PC-9 (cell line): ENCODE measurements around the gene ENTREP3. TPM values are rescaled to one million over a fixed set of nuclear protein-coding genes. Genes with fewer than 3 reads are reported as not detected.
A peak's percentile ranks its signal among the peaks of the same experiment; 100 is the strongest.
"Not testable (repeated sequence)": the region's sequence is repeated elsewhere in the genome, so short reads cannot be mapped to it uniquely, and the experiment has no call there.

Experiments
- BruUV-seq: library from RNA; stranded (reverse); fragments of 400-500 nt; replicated peaks from 2 replicates; lab custom pipeline; 2021; lab: Mats Ljungman, UMichigan
- CTCF ChIA-PET: fragments of 300-600 bp; sonication (Branson Sonifier 250); formaldehyde crosslinking; loops from one replicate; lab custom pipeline; 2022; ENCODE audit warnings: antibody characterized with exemption; lab: Charles Lee
- POLR2A ChIA-PET: fragments of 300-600 bp; sonication (Branson Sonifier 250); formaldehyde crosslinking; loops from one replicate; lab custom pipeline; 2022; ENCODE audit warnings: antibody characterized with exemption; ENCODE audit not compliant: unreplicated experiment; lab: Charles Lee
- DNase-seq, 2 experiments: peaks; one replicate each; pipeline versions ENCODE4 v3.0.0 to v3.0.0-alpha.2; 2015 to 2022; ENCODE audit warnings: mixed read lengths in 1 of 2
- H2AFZ ChIP-seq: fragments of 200-600 bp; sonication (generic); 2 replicates; pipeline ENCODE4 v1.8.1; 2017; ENCODE audit warnings: antibody characterized with exemption
- H3F3A ChIP-seq: fragments of 200-600 bp; sonication (generic); 2 replicates; pipeline ENCODE4 v1.8.1; 2017; ENCODE audit warnings: antibody characterized with exemption, mild to moderate bottlenecking, low read depth; ENCODE audit not compliant: insufficient read depth
- H3K27ac ChIP-seq: fragments of 200-600 bp; sonication (generic); 2 replicates; pipeline ENCODE4 v1.6.1; 2016; ENCODE audit warnings: mixed run types
- H3K27me3 ChIP-seq: fragments of 200-600 bp; sonication (generic); 2 replicates; pipeline ENCODE4 v1.6.1; 2016; ENCODE audit warnings: low read depth, mixed run types; ENCODE audit not compliant: insufficient read depth
- H3K36me3 ChIP-seq: fragments of 200-600 bp; sonication (generic); 2 replicates; pipeline ENCODE4 v1.6.1; 2016; ENCODE audit warnings: low read depth, mixed run types
- H3K4me1 ChIP-seq: fragments of 200-600 bp; sonication (generic); replicated peaks from 2 replicates; pipeline ENCODE4 v1.6.1; 2016; ENCODE audit warnings: mixed run types; ENCODE audit not compliant: insufficient read depth
- H3K4me2 ChIP-seq: fragments of 200-600 bp; sonication (generic); 2 replicates; pipeline ENCODE4 v1.6.1; 2017; ENCODE audit warnings: mixed run types
- H3K4me3 ChIP-seq: fragments of 200-600 bp; sonication (generic); 2 replicates; pipeline ENCODE4 v1.6.1; 2016; ENCODE audit warnings: mixed run types
- H3K79me2 ChIP-seq: fragments of 200-600 bp; sonication (generic); 2 replicates; pipeline ENCODE4 v1.6.1; 2017; ENCODE audit warnings: low read depth, mixed run types
- H3K9me2 ChIP-seq: fragments of 200-600 bp; sonication (generic); 2 replicates; pipeline ENCODE4 v1.8.1; 2017; ENCODE audit warnings: mild to moderate bottlenecking; ENCODE audit not compliant: insufficient read depth
- H3K9me3 ChIP-seq: fragments of 200-600 bp; sonication (generic); 2 replicates; pipeline ENCODE4 v1.8.1; 2016; ENCODE audit warnings: low read depth; ENCODE audit not compliant: insufficient read depth
- H4K20me1 ChIP-seq: fragments of 200-600 bp; sonication (generic); 2 replicates; pipeline ENCODE4 v1.8.1; 2017; ENCODE audit not compliant: insufficient read depth
- EZH2 ChIP-seq: fragments of 200-600 bp; sonication (generic); IDR thresholded peaks from 2 replicates; pipeline ENCODE4 v1.8.0; 2017; ENCODE audit warnings: antibody characterized with exemption, low read depth
- intact Hi-C: fragments of 100-400 bp; cut with micrococcal nuclease; formaldehyde crosslinking; loops from one replicate; pipeline ENCODE4 v1.10.0; 2022; ENCODE audit not compliant: unreplicated experiment
- total RNA-seq: library from RNA; stranded (reverse); gene quantifications from 2 replicates; pipeline ENCODE4 v1.2.3, GENCODE V29; 2021
- TF ChIP-seq, protein P1 (sequence below): fragments of 200-600 bp; sonication (generic); conservative IDR thresholded peaks from 2 replicates; pipeline ENCODE4 v1.6.1; 2017; ENCODE audit warnings: mixed run types, antibody characterized with exemption, mild to moderate bottlenecking, moderate library complexity

Gene ENTREP3
- total RNA-seq, 1 experiment from 2014 or later = 56.9 TPM

DNA sequence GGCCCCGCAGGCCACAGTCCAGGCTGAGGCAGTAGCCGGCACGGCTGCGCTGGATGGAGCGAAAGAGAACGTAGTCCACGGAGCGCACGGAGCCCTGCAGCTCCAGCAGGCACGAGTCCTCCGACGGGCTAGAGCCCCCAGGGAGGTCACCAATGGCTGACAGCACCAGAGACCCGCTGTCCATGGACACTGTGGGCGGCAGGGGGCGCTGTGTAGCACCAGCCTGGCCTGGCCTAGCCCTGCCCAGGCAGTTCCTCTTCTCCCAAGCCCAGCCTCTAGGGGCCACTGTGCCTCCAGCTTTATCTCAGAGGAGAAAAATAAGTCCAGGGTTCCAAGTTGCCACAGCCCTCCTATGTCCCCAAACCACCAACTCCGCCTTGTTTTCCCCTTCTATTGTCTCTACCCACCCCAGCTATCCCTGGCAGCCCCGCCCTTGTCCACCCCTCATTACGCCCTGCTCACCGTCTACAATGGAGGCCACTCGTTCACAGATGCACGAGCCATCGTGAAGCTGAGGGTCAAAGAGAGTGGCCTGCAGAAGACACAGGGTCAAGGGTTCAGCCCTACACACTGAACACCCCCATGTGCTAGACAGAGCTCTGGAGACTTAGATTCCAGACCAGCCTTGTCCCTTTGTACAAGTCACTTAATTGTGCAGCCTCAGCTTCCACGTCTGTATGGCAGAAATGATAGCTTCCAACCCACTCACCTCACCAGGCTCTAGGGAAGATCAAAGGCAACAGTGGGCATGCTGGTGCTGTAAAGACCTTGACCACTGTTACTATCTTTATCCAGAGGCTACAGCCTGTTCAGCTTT lies 4.4 kb downstream of the ENTREP3 start:
- Histone ChIP-seq H3K27me3 (no peaks in the 10 kb centered on the region), H3K9me3 (no peaks in the 10 kb centered on the region), H3K79me2 (peaks cover 11% of the 10 kb centered on the region), H2AFZ (no peak overlapping the region), H3K27ac (no peak overlapping the region), H3K4me2 (no peak overlapping the region), H3K4me3 (no peak overlapping the region), H3K9me2 (no peaks in the 10 kb centered on the region), H3K36me3 (no peaks in the 10 kb centered on the region), H3F3A (peaks cover 24% of the 10 kb centered on the region), H3K4me1 (peaks cover 13% of the 10 kb centered on the region), H4K20me1 (no peaks in the 10 kb centered on the region)
- intact Hi-C loops = loop anchor here (2.0 to 10.0 kb wide), 2 partner anchors 74 to 254 kb away; no protein-coding TSS in a partner anchor
- POLR2A ChIA-PET = interaction anchor here (0.6 kb wide), 2 partner anchors 24 to 67 kb away, joined by 3 to 5 read pairs; no protein-coding TSS in a partner anchor
- peak; percentile 70 to 88 for DNase-seq
- CTCF ChIA-PET = interaction anchor here (0.6 to 1.6 kb wide), 11 partner anchors 10 to 476 kb away, joined by 3 to 18 read pairs (median 5); partner anchors contain the start of genes CLK2 and THBS3
- TF ChIP-seq, protein P1, sequence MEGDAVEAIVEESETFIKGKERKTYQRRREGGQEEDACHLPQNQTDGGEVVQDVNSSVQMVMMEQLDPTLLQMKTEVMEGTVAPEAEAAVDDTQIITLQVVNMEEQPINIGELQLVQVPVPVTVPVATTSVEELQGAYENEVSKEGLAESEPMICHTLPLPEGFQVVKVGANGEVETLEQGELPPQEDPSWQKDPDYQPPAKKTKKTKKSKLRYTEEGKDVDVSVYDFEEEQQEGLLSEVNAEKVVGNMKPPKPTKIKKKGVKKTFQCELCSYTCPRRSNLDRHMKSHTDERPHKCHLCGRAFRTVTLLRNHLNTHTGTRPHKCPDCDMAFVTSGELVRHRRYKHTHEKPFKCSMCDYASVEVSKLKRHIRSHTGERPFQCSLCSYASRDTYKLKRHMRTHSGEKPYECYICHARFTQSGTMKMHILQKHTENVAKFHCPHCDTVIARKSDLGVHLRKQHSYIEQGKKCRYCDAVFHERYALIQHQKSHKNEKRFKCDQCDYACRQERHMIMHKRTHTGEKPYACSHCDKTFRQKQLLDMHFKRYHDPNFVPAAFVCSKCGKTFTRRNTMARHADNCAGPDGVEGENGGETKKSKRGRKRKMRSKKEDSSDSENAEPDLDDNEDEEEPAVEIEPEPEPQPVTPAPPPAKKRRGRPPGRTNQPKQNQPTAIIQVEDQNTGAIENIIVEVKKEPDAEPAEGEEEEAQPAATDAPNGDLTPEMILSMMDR = peak; percentile 96
- no peak for TF ChIP-seq EZH2
- no TSS peak for BruUV-seq

DNA sequence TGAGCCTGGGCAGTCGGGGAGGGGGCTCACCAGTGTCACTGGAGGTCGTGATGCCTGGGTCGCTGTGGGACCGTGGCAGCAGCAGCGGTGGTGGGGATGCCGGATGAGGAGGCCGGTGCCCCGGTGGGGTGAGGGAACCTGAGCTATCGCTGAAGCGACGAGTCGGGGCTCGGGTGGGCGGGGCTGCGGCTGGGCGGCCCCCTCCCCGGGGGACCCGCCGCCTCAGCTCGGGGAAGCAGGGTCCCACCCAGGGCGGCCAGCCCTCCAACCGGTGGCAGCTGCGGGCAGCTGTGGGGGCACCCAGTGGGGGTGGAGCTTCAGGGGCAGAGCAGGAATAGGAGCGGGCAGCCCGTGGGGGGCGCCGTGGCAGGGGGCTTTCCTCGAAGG lies 5.0 kb downstream of the ENTREP3 start:
- Histone ChIP-seq H4K20me1 (no peaks in the 10 kb centered on the region), H3K27me3 (no peaks in the 10 kb centered on the region), H3K27ac (no peak overlapping the region), H3K9me3 (no peaks in the 10 kb centered on the region), H2AFZ (no peak overlapping the region), H3K9me2 (no peaks in the 10 kb centered on the region), H3K4me1 (peaks cover 18% of the 10 kb centered on the region), H3K4me2 (no peak overlapping the region), H3F3A (peaks cover 28% of the 10 kb centered on the region), H3K36me3 (no peaks in the 10 kb centered on the region), H3K79me2 (peaks cover 11% of the 10 kb centered on the region), H3K4me3 (no peak overlapping the region)
- DNase-seq = no peak
- CTCF ChIA-PET = interaction anchor here (0.6 to 1.6 kb wide), 4 partner anchors 23 to 1718 kb away, joined by 3 to 12 read pairs (median 4); partner anchors contain the start of gene CLK2
- POLR2A ChIA-PET = interaction anchor here (0.6 kb wide), 1 partner anchor 26 kb away, joined by 10 read pairs; no protein-coding TSS in a partner anchor
- no TSS peak for BruUV-seq
- intact Hi-C loops = loop anchor here (2.0 to 10.0 kb wide), 2 partner anchors 75 to 255 kb away; no protein-coding TSS in a partner anchor
- TF ChIP-seq, protein P1 = no peak
- no peak for TF ChIP-seq EZH2

DNA sequence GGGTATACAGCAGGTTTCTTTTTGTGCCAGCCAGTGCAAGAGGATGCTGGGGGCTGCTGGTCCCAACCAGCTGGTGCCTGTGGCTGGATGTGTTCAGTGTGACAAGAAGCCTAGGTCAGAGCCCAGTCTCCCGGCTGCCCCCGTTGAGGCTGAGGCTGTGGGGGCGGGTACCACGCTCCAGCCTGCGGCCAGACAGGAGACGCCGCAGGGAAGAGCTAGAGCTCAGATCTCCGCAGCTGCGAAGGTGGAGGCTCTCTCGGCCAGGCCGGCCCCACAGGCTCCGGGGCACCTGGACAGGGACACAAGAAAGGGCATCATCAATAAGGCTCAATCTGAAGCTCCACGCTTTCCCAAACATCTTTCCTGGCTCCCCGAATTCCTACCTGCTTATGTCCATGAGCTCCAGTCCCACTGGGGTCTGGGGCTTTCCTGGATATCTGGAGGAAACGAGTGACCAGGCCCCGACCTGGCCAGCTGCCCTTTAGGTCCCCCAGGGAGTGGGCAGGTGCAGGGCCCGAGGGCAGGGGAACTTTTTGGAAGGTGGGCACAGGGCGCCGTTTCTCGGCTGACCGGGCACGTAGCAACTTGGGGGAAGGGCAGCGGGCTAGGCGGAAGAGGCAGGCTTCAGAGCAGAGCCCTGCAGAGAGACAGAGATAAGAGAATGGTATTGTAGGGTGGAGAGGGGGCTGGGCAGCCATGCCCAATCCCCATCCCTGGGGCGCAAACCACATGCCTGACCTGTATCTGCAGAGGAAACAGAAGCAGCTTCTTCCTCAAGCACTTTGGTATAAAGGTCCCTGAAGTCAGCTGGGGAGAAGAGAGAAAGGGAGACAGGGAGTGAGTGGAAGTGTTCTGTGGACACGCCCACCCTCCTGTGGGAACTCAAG lies 7.4 kb downstream of the ENTREP3 start:
- H4K20me1 ChIP-seq = no peaks in the 10 kb centered on the region
- no peaks in the 10 kb centered on the region for H3K9me2 ChIP-seq
- H3K4me3 ChIP-seq = no peak overlapping the region
- no peaks in the 10 kb centered on the region for H3K36me3 ChIP-seq
- no peaks in the 10 kb centered on the region for H3K9me3 ChIP-seq
- H2AFZ ChIP-seq = no peak overlapping the region
- TF ChIP-seq EZH2 = no peak
- TF ChIP-seq, protein P1 = no peak
- intact Hi-C loops = no loop called here
- peaks cover 45% of the 10 kb centered on the region for H3F3A ChIP-seq
- POLR2A ChIA-PET = no interaction called here
- H3K27ac ChIP-seq = no peak overlapping the region
- no peak for DNase-seq
- H3K27me3 ChIP-seq = no peaks in the 10 kb centered on the region
- H3K4me2 ChIP-seq = no peak overlapping the region
- CTCF ChIA-PET = no interaction called here
- H3K79me2 ChIP-seq = 0 out of 2 replicates have a peak, but pooled peaks cover 6% of the 10 kb centered on the region
- H3K4me1 ChIP-seq = peaks cover 15% of the 10 kb centered on the region
- no TSS peak for BruUV-seq

DNA sequence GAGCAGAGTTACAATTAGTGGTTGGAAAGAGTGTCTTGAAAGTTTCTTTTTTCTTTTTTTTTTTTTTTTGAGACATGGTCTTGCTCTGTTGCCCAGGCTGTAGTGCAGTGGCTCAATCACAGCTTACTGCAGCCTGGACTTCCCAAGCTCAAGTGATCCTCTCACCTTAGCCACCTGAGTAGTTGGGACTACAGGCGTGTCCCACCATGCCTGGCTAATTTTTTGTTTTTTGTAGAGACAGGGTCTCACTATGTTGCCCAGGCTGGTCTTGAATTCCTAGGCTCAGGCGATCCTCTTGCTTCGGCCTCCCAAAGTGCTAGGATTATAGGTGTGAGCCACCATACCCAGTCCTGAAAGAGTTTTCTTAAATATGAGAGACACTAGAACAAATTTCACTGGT lies 8.5 kb downstream of the ENTREP3 start:
- Histone ChIP-seq H3F3A (peaks cover 46% of the 10 kb centered on the region), H3K4me1 (peaks cover 20% of the 10 kb centered on the region)
- intact Hi-C loops, BruUV-seq, H3K36me3 ChIP-seq, H3K4me2 ChIP-seq, H3K27ac ChIP-seq, H3K79me2 ChIP-seq, H4K20me1 ChIP-seq, H2AFZ ChIP-seq, H3K27me3 ChIP-seq, H3K9me2 ChIP-seq, H3K9me3 ChIP-seq, H3K4me3 ChIP-seq, CTCF ChIA-PET, DNase-seq: not testable (repeated sequence)
- POLR2A ChIA-PET = interaction anchor here (0.6 kb wide), 1 partner anchor 17 kb away, joined by 3 read pairs; no protein-coding TSS in a partner anchor
